ENCODE results near the gene ISM1. TPM values are rescaled to one million over a fixed set of nuclear protein-coding genes. Genes with fewer than 3 reads are reported as not detected.

Gene ISM1
- total RNA-seq, 3 donors from 2014 or later = 13.0 to 18.7 (median 15.2) TPM

- no peak overlapping the region for H3K4me3 ChIP-seq
- no peaks in the 10 kb centered on the region for H3K4me1 ChIP-seq
- no peaks in the 10 kb centered on the region for H3K36me3 ChIP-seq
- no peak overlapping the region for H3K27ac ChIP-seq
- no peaks in the 10 kb centered on the region for H3K27me3 ChIP-seq
- intact Hi-C loops (cut with DNase I; ENCODE audit: low total_unique reads) = no loop called here
- DNase-seq (ENCODE audit: low spot score in 2 of 2) = no peak
- no peaks in the 10 kb centered on the region for H3K9me3 ChIP-seq
- TF ChIP-seq POLR2A (IDR thresholded peaks at IDR 0.05) (no peak), CTCF (IDR thresholded peaks at IDR 0.05) (no peak), POLR2AphosphoS5 (IDR thresholded peaks at IDR 0.05) (no peak)
These were observed 77.8 kb downstream of the ISM1 start for GRCh38 chr20:13298692-13299373.

- no peak overlapping the region for H3K27ac ChIP-seq
- TF ChIP-seq CTCF (IDR thresholded peaks at IDR 0.05) (no peak), POLR2AphosphoS5 (IDR thresholded peaks at IDR 0.05) (no peak), POLR2A (IDR thresholded peaks at IDR 0.05) (no peak)
- no peaks in the 10 kb centered on the region for H3K4me1 ChIP-seq
- H3K27me3 ChIP-seq = no peaks in the 10 kb centered on the region
- H3K4me3 ChIP-seq = no peak overlapping the region
- H3K9me3 ChIP-seq = no peaks in the 10 kb centered on the region
- H3K36me3 ChIP-seq = no peaks in the 10 kb centered on the region
- no peak for DNase-seq (ENCODE audit: low spot score in 2 of 2)
- intact Hi-C loops (cut with DNase I; ENCODE audit: low total_unique reads) = no loop called here
These were observed 78.3 kb downstream of the ISM1 start for GRCh38 chr20:13299401-13299800.

GRCh38 chr20:13301596-13301995 is 80.5 kb downstream of the ISM1 start:
- no peaks in the 10 kb centered on the region for H3K27me3 ChIP-seq
- H3K27ac ChIP-seq = no peak overlapping the region
- no peaks in the 10 kb centered on the region for H3K9me3 ChIP-seq
- no peaks in the 10 kb centered on the region for H3K4me1 ChIP-seq
- TF ChIP-seq CTCF (IDR thresholded peaks at IDR 0.05) (no peak), POLR2A (IDR thresholded peaks at IDR 0.05) (no peak), POLR2AphosphoS5 (IDR thresholded peaks at IDR 0.05) (no peak)
- H3K36me3 ChIP-seq = no peaks in the 10 kb centered on the region
- DNase-seq (ENCODE audit: low spot score in 2 of 2) = no peak
- intact Hi-C loops (cut with DNase I; ENCODE audit: low total_unique reads) = no loop called here
- H3K4me3 ChIP-seq = no peak overlapping the region

GRCh38 chr20:13302647-13303450 is 81.8 kb downstream of the ISM1 start:
- intact Hi-C loops (cut with DNase I; ENCODE audit: low total_unique reads) = no loop called here
- DNase-seq (ENCODE audit: low spot score in 2 of 2) = no peak
- no peak overlapping the region for H3K4me3 ChIP-seq

More at GRCh38 chr20:13302647-13303450, 81.8 kb downstream of the ISM1 start:
- peak in 2 of 3 donors; percentile 33 to 39 for TF ChIP-seq CTCF (IDR thresholded peaks at IDR 0.05)
- no peak for TF ChIP-seq POLR2A (IDR thresholded peaks at IDR 0.05)
- no peak for TF ChIP-seq POLR2AphosphoS5 (IDR thresholded peaks at IDR 0.05)
- Histone ChIP-seq H3K27ac (no peak overlapping the region), H3K27me3 (no peaks in the 10 kb centered on the region), H3K9me3 (no peaks in the 10 kb centered on the region), H3K36me3 (no peaks in the 10 kb centered on the region), H3K4me1 (no peaks in the 10 kb centered on the region)
